Prostate gland (tissue), 2 donors: Measurements from ENCODE around the gene SLC14A1.

Experiments
- CTCF ChIP-seq, 4 experiments: fragments of 200-600 bp in 2 of 4; fragments of 450-650 bp in 2 of 4; sonication (generic) in 2 of 4; IDR thresholded peaks; 1 replicate in 3 of 4; 2 replicates in 1 of 4; pipeline ENCODE4 v1.5.1; 2016 to 2019; ENCODE audit warnings: antibody characterized with exemption in 4 of 4, mild to moderate bottlenecking in 2 of 4, moderate library complexity in 2 of 4
- POLR2A ChIP-seq: fragments of 450-650 bp; IDR thresholded peaks from one replicate; pipeline ENCODE4 v1.6.1; 2016; ENCODE audit warnings: antibody characterized with exemption, mild to moderate bottlenecking
- POLR2AphosphoS5 ChIP-seq: sonication (generic); formaldehyde crosslinking; IDR thresholded peaks from one replicate; pipeline ENCODE4 v1.6.1; 2017; ENCODE audit warnings: antibody characterized with exemption

GRCh38 chr18:45723567-45724355 lies at the start of gene SLC14A1:
- no peak for TF ChIP-seq CTCF (IDR thresholded peaks at IDR 0.05)
- no peak for TF ChIP-seq POLR2AphosphoS5
- TF ChIP-seq POLR2A = peak; percentile 25
